CD14-positive monocyte (primary cell): Measurements from ENCODE around the gene GALNT14. TPM values are rescaled to one million over a fixed set of nuclear protein-coding genes. Genes with fewer than 3 reads are reported as not detected.

ENCODE experiments used
- DNase-seq, 3 donors: peaks; one replicate each; pipeline ENCODE4 v3.0.0-alpha.2; 2011 to 2022
- H2AFZ ChIP-seq: 2 replicates; pipeline ENCODE4 v1.6.0; 2012; ENCODE audit warnings: mild to moderate bottlenecking, low read depth, low read length, inconsistent platforms; ENCODE audit not compliant: insufficient read depth, poor library complexity, severe bottlenecking
- H3K27ac ChIP-seq, 2 donors: 1 replicate in 1 of 2; 2 replicates in 1 of 2; pipeline ENCODE4 v1.5.1; 2012 to 2013; ENCODE audit warnings: low read length in 2 of 2, control low read depth in 1 of 2, inconsistent platforms in 1 of 2, low read depth in 1 of 2, mild to moderate bottlenecking in 1 of 2
- H3K27me3 ChIP-seq, 2 donors: one replicate each; pipeline versions ENCODE4 v1.6.0 to v1.6.1; 2011 to 2013; ENCODE audit warnings: low read length in 2 of 2; ENCODE audit not compliant: control insufficient read depth in 2 of 2, insufficient read depth in 2 of 2
- H3K36me3 ChIP-seq, 2 donors: replicated peaks in 1 of 2; 1 replicate in 1 of 2; 2 replicates in 1 of 2; pipeline versions ENCODE4 v1.5.1 to v1.6.1; 2012 to 2013; ENCODE audit warnings: low read length in 2 of 2, control low read depth in 1 of 2, inconsistent platforms in 1 of 2, mild to moderate bottlenecking in 1 of 2; ENCODE audit not compliant: insufficient read depth in 2 of 2, control insufficient read depth in 1 of 2
- H3K4me1 ChIP-seq, 2 donors: 1 replicate in 1 of 2; 2 replicates in 1 of 2; pipeline versions ENCODE4 v1.5.1 to v1.6.1; 2012 to 2013; ENCODE audit warnings: low read length in 2 of 2, control low read depth in 1 of 2, inconsistent platforms in 1 of 2, mild to moderate bottlenecking in 1 of 2, moderate library complexity in 1 of 2; ENCODE audit not compliant: insufficient read depth in 2 of 2, control insufficient read depth in 1 of 2
- H3K4me2 ChIP-seq: replicated peaks from 2 replicates; pipeline ENCODE3; 2012; ENCODE audit warnings: low read length, moderate library complexity, mild to moderate bottlenecking; ENCODE audit not compliant: poor library complexity, severe bottlenecking; ENCODE audit errors: extremely low read depth
- H3K4me3 ChIP-seq, 3 experiments: fragments of 200-600 bp in 1 of 3; sonication (generic) in 1 of 3; replicated peaks in 1 of 3; 1 replicate in 2 of 3; 2 replicates in 1 of 3; pipeline ENCODE4 v1.5.1; 2011 to 2013; ENCODE audit warnings: low read length in 3 of 3, mild to moderate bottlenecking in 3 of 3, control low read depth in 2 of 3, low read depth in 2 of 3, inconsistent platforms in 1 of 3, moderate library complexity in 1 of 3
- H3K79me2 ChIP-seq: 2 replicates; pipeline ENCODE4 v1.6.0; 2012; ENCODE audit warnings: mild to moderate bottlenecking, control low read depth, inconsistent platforms, low read length, moderate library complexity; ENCODE audit not compliant: insufficient read depth
- H3K9ac ChIP-seq: 2 replicates; pipeline ENCODE4 v1.6.0; 2017; ENCODE audit warnings: low read length, mild to moderate bottlenecking; ENCODE audit not compliant: insufficient read depth, poor library complexity, severe bottlenecking
- H3K9me3 ChIP-seq, 2 donors: replicated peaks in 1 of 2; 1 replicate in 1 of 2; 2 replicates in 1 of 2; pipeline versions ENCODE4 v1.5.1 to v1.6.1; 2012 to 2013; ENCODE audit warnings: low read length in 2 of 2, control low read depth in 1 of 2; ENCODE audit not compliant: control insufficient read depth in 1 of 2, insufficient read depth in 1 of 2
- H4K20me1 ChIP-seq: 2 replicates; pipeline ENCODE4 v1.6.0; 2012; ENCODE audit warnings: mild to moderate bottlenecking, low read length, control low read depth, moderate library complexity; ENCODE audit not compliant: insufficient read depth
- H3K27ac Mint-ChIP-seq, 7 donors: one replicate each; pipeline ENCODE4 v1.8.0; 2020; ENCODE audit warnings: mild to moderate bottlenecking in 7 of 7, mixed read lengths in 7 of 7, moderate library complexity in 6 of 7, inconsistent platforms in 2 of 7
- H3K27me3 Mint-ChIP-seq, 3 donors: one replicate each; pipeline ENCODE4 v1.8.0; 2021 to 2022; ENCODE audit warnings: low read depth in 3 of 3, mild to moderate bottlenecking in 3 of 3, mixed read lengths in 3 of 3, moderate library complexity in 3 of 3, inconsistent platforms in 1 of 3
- H3K36me3 Mint-ChIP-seq, 2 donors: one replicate each; pipeline ENCODE4 v1.8.0; 2020; ENCODE audit warnings: mixed read lengths in 2 of 2, inconsistent platforms in 1 of 2, mild to moderate bottlenecking in 1 of 2
- H3K4me1 Mint-ChIP-seq: one replicate; pipeline ENCODE4 v1.8.0; 2020; ENCODE audit warnings: mild to moderate bottlenecking, mixed read lengths
- H3K4me3 Mint-ChIP-seq, 2 donors: one replicate each; pipeline ENCODE4 v1.8.0; 2020; ENCODE audit warnings: mild to moderate bottlenecking in 2 of 2, mixed read lengths in 2 of 2, moderate library complexity in 1 of 2
- H3K9me3 Mint-ChIP-seq, 7 donors: one replicate each; pipeline ENCODE4 v1.8.0; 2020 to 2022; ENCODE audit warnings: mixed read lengths in 7 of 7, mild to moderate bottlenecking in 6 of 7, moderate library complexity in 6 of 7, inconsistent platforms in 2 of 7
- CTCF ChIP-seq: fragments of 200-600 bp; IDR thresholded peaks from one replicate; pipeline ENCODE4 v1.8.0; 2022; ENCODE audit warnings: antibody characterized with exemption, mild to moderate bottlenecking
- WGBS: methylation state at CpG from one replicate; pipeline ENCODE4 v1.1.5; 2013; ENCODE audit warnings: missing lambda C conversion rate; ENCODE audit not compliant: insufficient coverage; 5-methylcytosine and 5-hydroxymethylcytosine counted together
- intact Hi-C, 2 donors: fragments of 100-400 bp; cut with micrococcal nuclease; formaldehyde crosslinking; loops; one replicate each; pipeline versions ENCODE4 v1.15.0 to v1.15.1; 2023
- polyA plus RNA-seq, 3 donors: library from polyadenylated mRNA; depleted of rRNA in 1 of 3; unstranded in 2 of 3; stranded (reverse) in 1 of 3; fragments of 300-500 nt in 2 of 3; fragments of >200 nt in 1 of 3; fragmentation: Illumina TruSeq in 2 of 3; gene quantifications; 1 replicate in 2 of 3; 2 replicates in 1 of 3; pipeline ENCODE4 v1.2.3, GENCODE V29; 2012 to 2021

Gene GALNT14
- polyA plus RNA-seq, 3 donors = 0.33 TPM; not detected in 2

GRCh38 chr2:30894498-30895119 lies 243.6 kb downstream of the GALNT14 start:
- Histone ChIP-seq H3K36me3 (no peaks in the 10 kb centered on the region), H4K20me1 (no peaks in the 10 kb centered on the region), H3K79me2 (no peaks in the 10 kb centered on the region), H3K27me3 (no peaks in the 10 kb centered on the region), H3K4me3 (no peak overlapping the region), H2AFZ (no peak overlapping the region), H3K9ac (no peak overlapping the region), H3K27ac (no peak overlapping the region), H3K4me1 (no peaks in the 10 kb centered on the region), H3K9me3 (peaks cover 0 to 7% of the 10 kb centered on the region in 2 donors), H3K4me2 (no peak overlapping the region)
- no peak overlapping the region for H3K4me3 Mint-ChIP-seq
- H3K27me3 Mint-ChIP-seq = peaks cover 0 to 4% (median 4%) of the 10 kb centered on the region in 3 donors
- DNase-seq = no peak
- no peaks in the 10 kb centered on the region for H3K36me3 Mint-ChIP-seq
- H3K27ac Mint-ChIP-seq = no peak overlapping the region
- no peaks in the 10 kb centered on the region for H3K4me1 Mint-ChIP-seq
- no peak for TF ChIP-seq CTCF
- 73% methylated on average over 4 of the region's 5 CpGs for WGBS
- intact Hi-C loops = no loop called here
- H3K9me3 Mint-ChIP-seq = peaks cover 0 to 6% (median 0%) of the 10 kb centered on the region in 7 donors

GRCh38 chr2:30888852-30889409 lies 249.3 kb downstream of the GALNT14 start:
- intact Hi-C loops = no loop called here
- H3K4me1 Mint-ChIP-seq = peaks cover 4% of the 10 kb centered on the region
- H3K36me3 Mint-ChIP-seq = no peaks in the 10 kb centered on the region
- Histone ChIP-seq H3K9me3 (no peaks in the 10 kb centered on the region), H3K27ac (no peak overlapping the region), H4K20me1 (no peaks in the 10 kb centered on the region), H2AFZ (no peak overlapping the region), H3K9ac (no peak overlapping the region), H3K4me2 (no peak overlapping the region), H3K36me3 (no peaks in the 10 kb centered on the region), H3K4me3 (no peak overlapping the region), H3K27me3 (no peaks in the 10 kb centered on the region), H3K4me1 (no peaks in the 10 kb centered on the region), H3K79me2 (no peaks in the 10 kb centered on the region)
- H3K27ac Mint-ChIP-seq = no peak overlapping the region
- WGBS = 80% methylated on average over 1 of the region's 7 CpGs
- no peak for DNase-seq
- TF ChIP-seq CTCF = no peak
- H3K9me3 Mint-ChIP-seq = peaks cover 0 to under 1% (median 0%) of the 10 kb centered on the region in 7 donors
- H3K27me3 Mint-ChIP-seq = peaks cover 0 to 1% (median 0%) of the 10 kb centered on the region in 3 donors
- no peak overlapping the region for H3K4me3 Mint-ChIP-seq
